Activated CD4-positive, alpha-beta T cell treated with anti-CD3 and anti-CD28 coated beads, Interleukin-2, amount 50 U/mL, for 24 hours (primary cell): Measurements from ENCODE around the gene HYKK.
A peak's percentile ranks its signal among the peaks of the same experiment; 100 is the strongest.
"Not testable (repeated sequence)": the region's sequence is repeated elsewhere in the genome, so short reads cannot be mapped to it uniquely, and the experiment has no call there.

Experiments
- DNase-seq, 2 donors: peaks; one replicate each; pipeline ENCODE4 v3.0.0-alpha.2; 2020; ENCODE audit warnings: low read depth in 1 of 2, low spot score in 1 of 2

The HYKK gene

GRCh38 chr15:78506971-78507830 is at the start of gene HYKK:
Gene HYKK, plus strand, starts transcription at chr15:78507577. Its CDS starts 5,512 bp downstream, at chr15:78513089.
- peak; percentile 50 to 74 for DNase-seq

- no peak for DNase-seq
Observed at GRCh38 chr15:78460737-78461136, 46.6 kb upstream of the HYKK start.

- DNase-seq: no peak
Observed at GRCh38 chr15:78461171-78461888, 46.0 kb upstream of the HYKK start.

- DNase-seq: no peak
Observed at GRCh38 chr15:78469031-78469430, 38.3 kb upstream of the HYKK start.

- no peak for DNase-seq
Observed at GRCh38 chr15:78477295-78477694, 30.1 kb upstream of the HYKK start.

GRCh38 chr15:78479650-78480049 is 27.7 kb upstream of the HYKK start:
- DNase-seq: no peak

GRCh38 chr15:78481917-78482316 is 25.5 kb upstream of the HYKK start:
- no peak for DNase-seq

GRCh38 chr15:78492872-78493271 is 14.5 kb upstream of the HYKK start:
- no peak for DNase-seq

- no peak for DNase-seq
Observed at GRCh38 chr15:78501857-78502256, 5.5 kb upstream of the HYKK start.

GRCh38 chr15:78502641-78503040 is 4.7 kb upstream of the HYKK start:
- DNase-seq: no peak

GRCh38 chr15:78507831-78508160 is 419 bp downstream of the HYKK start:
- DNase-seq: no peak

- DNase-seq: no peak
Observed at GRCh38 chr15:78508272-78508671, 895 bp downstream of the HYKK start.

- no peak for DNase-seq
Observed at GRCh38 chr15:78509726-78510312, 2.4 kb downstream of the HYKK start.

GRCh38 chr15:78520035-78520434 is 12.7 kb downstream of the HYKK start:
- not testable (repeated sequence) for DNase-seq

- no peak for DNase-seq
Observed at GRCh38 chr15:78524230-78524629, 16.9 kb downstream of the HYKK start.

GRCh38 chr15:78527325-78527724 is 19.9 kb downstream of the HYKK start:
- no peak for DNase-seq

GRCh38 chr15:78533331-78533730 is 26.0 kb downstream of the HYKK start:
- DNase-seq: no peak

GRCh38 chr15:78536134-78536533 is 28.8 kb downstream of the HYKK start:
- DNase-seq: no peak

GRCh38 chr15:78537266-78537905 is 30.0 kb downstream of the HYKK start:
- no peak for DNase-seq

- DNase-seq: no peak
Observed at GRCh38 chr15:78538358-78538757, 31.0 kb downstream of the HYKK start.

GRCh38 chr15:78539464-78540140 is 32.2 kb downstream of the HYKK start:
- not testable (repeated sequence) for DNase-seq
